GM23338 (cell line): ENCODE data around the gene PLEKHG5. TPM values are rescaled to one million over a fixed set of nuclear protein-coding genes. Genes with fewer than 3 reads are reported as not detected.

Source experiments
- ATAC-seq: fragments of 200-7000 bp; cut with Tn5 transposase; 3 replicates; pipeline ENCODE4 v1.9.1; 2020
- DNase-seq: peaks from one replicate; pipeline ENCODE4 v3.0.0-alpha.2; 2015; ENCODE audit warnings: low spot score
- H2AFZ ChIP-seq: fragments of 200-600 bp; sonication (generic); 2 replicates; pipeline ENCODE4 v1.8.0; 2016; ENCODE audit warnings: antibody characterized with exemption, mild to moderate bottlenecking, moderate library complexity
- H3F3A ChIP-seq: fragments of 200-600 bp; sonication (generic); replicated peaks from 2 replicates; pipeline ENCODE4 v1.8.0; 2017; ENCODE audit warnings: antibody characterized with exemption, mixed run types, low read depth
- H3K27ac ChIP-seq: fragments of 200-600 bp; sonication (generic); 2 replicates; pipeline ENCODE4 v1.6.1; 2016; ENCODE audit warnings: low read depth
- H3K27me3 ChIP-seq: fragments of 200-600 bp; sonication (generic); 2 replicates; pipeline ENCODE4 v1.8.0; 2016; ENCODE audit warnings: mild to moderate bottlenecking, mixed run types, moderate library complexity; ENCODE audit not compliant: insufficient read depth
- H3K36me3 ChIP-seq: fragments of 200-600 bp; sonication (generic); 2 replicates; pipeline ENCODE4 v1.8.0; 2016; ENCODE audit warnings: mild to moderate bottlenecking; ENCODE audit not compliant: insufficient read depth
- H3K4me1 ChIP-seq: fragments of 200-600 bp; sonication (generic); 2 replicates; pipeline ENCODE4 v1.8.0; 2016; ENCODE audit warnings: mild to moderate bottlenecking, moderate library complexity; ENCODE audit not compliant: insufficient read depth
- H3K4me2 ChIP-seq: fragments of 200-600 bp; sonication (generic); 2 replicates; pipeline ENCODE4 v1.7.1; 2017; ENCODE audit warnings: mixed run types
- H3K4me3 ChIP-seq: fragments of 200-600 bp; sonication (generic); 2 replicates; pipeline ENCODE4 v1.6.1; 2016; ENCODE audit warnings: mixed run types
- H3K79me2 ChIP-seq: fragments of 200-600 bp; sonication (generic); replicated peaks from 2 replicates; pipeline ENCODE4 v1.8.0; 2017; ENCODE audit warnings: mild to moderate bottlenecking; ENCODE audit not compliant: insufficient read depth
- H3K9me2 ChIP-seq: fragments of 200-600 bp; sonication (generic); 2 replicates; pipeline ENCODE4 v1.8.0; 2017; ENCODE audit not compliant: insufficient read depth
- H4K20me1 ChIP-seq: fragments of 200-600 bp; sonication (generic); replicated peaks from 2 replicates; pipeline ENCODE4 v1.8.0; 2017; ENCODE audit warnings: mild to moderate bottlenecking; ENCODE audit not compliant: insufficient read depth
- H3K27ac Mint-ChIP-seq: 2 replicates; pipeline ENCODE4 v1.8.0; 2020; ENCODE audit warnings: inconsistent platforms, mild to moderate bottlenecking, moderate library complexity, mixed read lengths
- H3K27me3 Mint-ChIP-seq: 3 replicates; pipeline ENCODE4 v1.8.0; 2022; ENCODE audit warnings: low read depth, mild to moderate bottlenecking, moderate library complexity, mixed read lengths, inconsistent platforms; ENCODE audit not compliant: insufficient read depth, poor library complexity
- H3K36me3 Mint-ChIP-seq: 3 replicates; pipeline ENCODE4 v1.8.0; 2021; ENCODE audit warnings: low read depth, mild to moderate bottlenecking, inconsistent platforms, moderate library complexity, mixed read lengths
- H3K4me1 Mint-ChIP-seq: 3 replicates; pipeline ENCODE4 v1.8.0; 2020; ENCODE audit warnings: mild to moderate bottlenecking, inconsistent platforms, mixed read lengths
- H3K4me3 Mint-ChIP-seq: 3 replicates; pipeline ENCODE4 v1.8.0; 2021; ENCODE audit warnings: moderate library complexity, mild to moderate bottlenecking, inconsistent platforms, mixed read lengths
- H3K9me3 Mint-ChIP-seq: 3 replicates; pipeline ENCODE4 v1.8.0; 2020; ENCODE audit warnings: moderate library complexity, mild to moderate bottlenecking, inconsistent platforms, mixed read lengths
- EZH2phosphoT487 ChIP-seq: fragments of 200-600 bp; sonication (generic); IDR thresholded peaks from one replicate; pipeline ENCODE4 v1.8.1; 2018; ENCODE audit warnings: antibody characterized with exemption; ENCODE audit not compliant: unreplicated experiment
- POLR2AphosphoS5 ChIP-seq: IDR thresholded peaks from 2 replicates; pipeline ENCODE4 v1.6.1; 2016; ENCODE audit warnings: antibody characterized with exemption, low read depth
- polyA plus RNA-seq: library from polyadenylated mRNA; unstranded; fragments of >200 nt; fragmentation: Nextera tagmentation; extraction: Ambion mirVana; gene quantifications from 2 replicates; pipeline ENCODE4 v1.2.1, GENCODE V29; 2016
- total RNA-seq: library from RNA; depleted of rRNA; stranded (reverse); fragments of >200 nt; shearing (Covaris generic); gene quantifications from 2 replicates; pipeline ENCODE4 v1.2.3, GENCODE V29; 2014
- TF ChIP-seq, protein P1 (sequence below): IDR thresholded peaks from one replicate; pipeline ENCODE4 v1.6.1; 2018; ENCODE audit warnings: antibody characterized with exemption; ENCODE audit not compliant: unreplicated experiment
- TF ChIP-seq, protein P2 (sequence below): fragments of 250-450 bp; sonication (Bioruptor Pico); IDR thresholded peaks from 2 replicates; pipeline ENCODE4 v1.5.0; 2020; ENCODE audit warnings: mild to moderate bottlenecking, moderate library complexity
- TF ChIP-seq, protein P3 (sequence below): IDR thresholded peaks from 2 replicates; pipeline ENCODE4 v1.6.1; 2016; ENCODE audit warnings: antibody characterized with exemption

PLEKHG5 gene
- total and polyA plus RNA-seq, 2 experiments from 2014 or later, result 9.0 to 26.4 TPM

DNA sequence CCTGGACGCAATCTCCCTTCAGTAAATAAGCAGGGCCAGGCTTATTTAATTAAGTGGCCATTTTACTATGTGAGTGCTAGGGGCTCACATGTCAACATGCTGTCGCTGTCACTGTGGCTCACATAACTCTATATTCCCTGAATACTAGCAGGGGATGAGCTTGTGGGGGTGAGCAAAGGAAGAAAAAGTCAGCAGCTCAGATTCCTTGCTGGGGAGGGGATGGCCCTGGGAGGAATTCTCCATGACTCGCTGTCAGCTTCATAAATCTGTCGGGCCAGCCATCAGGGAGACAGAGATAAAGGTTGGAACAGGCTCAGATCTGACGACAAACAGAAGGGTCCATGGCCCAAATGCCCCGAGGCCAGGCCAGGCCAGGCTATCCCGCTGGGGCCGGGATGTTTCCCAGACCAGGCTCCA, 26.0 kb upstream of the PLEKHG5 start:
- Histone ChIP-seq H3K4me3 (no peak overlapping the region), H3F3A (peaks cover 19% of the 10 kb centered on the region), H4K20me1 (no peaks in the 10 kb centered on the region; the same call in none of the 2 replicates), H3K9me2 (no peaks in the 10 kb centered on the region), H3K79me2 (no peaks in the 10 kb centered on the region), H3K4me1 (peaks cover 20% of the 10 kb centered on the region), H3K36me3 (no peaks in the 10 kb centered on the region), H2AFZ (no peak overlapping the region), H3K27me3 (no peaks in the 10 kb centered on the region), H3K4me2 (no peak overlapping the region), H3K27ac (no peak overlapping the region)
- no peak overlapping the region for H3K4me3 Mint-ChIP-seq
- no peak overlapping the region for H3K27ac Mint-ChIP-seq
- H3K27me3 Mint-ChIP-seq, result peaks cover 24% of the 10 kb centered on the region
- no peak for DNase-seq
- H3K9me3 Mint-ChIP-seq, result no peaks in the 10 kb centered on the region
- TF ChIP-seq POLR2AphosphoS5, result no peak
- no peak for TF ChIP-seq EZH2phosphoT487
- TF ChIP-seq, protein P1, sequence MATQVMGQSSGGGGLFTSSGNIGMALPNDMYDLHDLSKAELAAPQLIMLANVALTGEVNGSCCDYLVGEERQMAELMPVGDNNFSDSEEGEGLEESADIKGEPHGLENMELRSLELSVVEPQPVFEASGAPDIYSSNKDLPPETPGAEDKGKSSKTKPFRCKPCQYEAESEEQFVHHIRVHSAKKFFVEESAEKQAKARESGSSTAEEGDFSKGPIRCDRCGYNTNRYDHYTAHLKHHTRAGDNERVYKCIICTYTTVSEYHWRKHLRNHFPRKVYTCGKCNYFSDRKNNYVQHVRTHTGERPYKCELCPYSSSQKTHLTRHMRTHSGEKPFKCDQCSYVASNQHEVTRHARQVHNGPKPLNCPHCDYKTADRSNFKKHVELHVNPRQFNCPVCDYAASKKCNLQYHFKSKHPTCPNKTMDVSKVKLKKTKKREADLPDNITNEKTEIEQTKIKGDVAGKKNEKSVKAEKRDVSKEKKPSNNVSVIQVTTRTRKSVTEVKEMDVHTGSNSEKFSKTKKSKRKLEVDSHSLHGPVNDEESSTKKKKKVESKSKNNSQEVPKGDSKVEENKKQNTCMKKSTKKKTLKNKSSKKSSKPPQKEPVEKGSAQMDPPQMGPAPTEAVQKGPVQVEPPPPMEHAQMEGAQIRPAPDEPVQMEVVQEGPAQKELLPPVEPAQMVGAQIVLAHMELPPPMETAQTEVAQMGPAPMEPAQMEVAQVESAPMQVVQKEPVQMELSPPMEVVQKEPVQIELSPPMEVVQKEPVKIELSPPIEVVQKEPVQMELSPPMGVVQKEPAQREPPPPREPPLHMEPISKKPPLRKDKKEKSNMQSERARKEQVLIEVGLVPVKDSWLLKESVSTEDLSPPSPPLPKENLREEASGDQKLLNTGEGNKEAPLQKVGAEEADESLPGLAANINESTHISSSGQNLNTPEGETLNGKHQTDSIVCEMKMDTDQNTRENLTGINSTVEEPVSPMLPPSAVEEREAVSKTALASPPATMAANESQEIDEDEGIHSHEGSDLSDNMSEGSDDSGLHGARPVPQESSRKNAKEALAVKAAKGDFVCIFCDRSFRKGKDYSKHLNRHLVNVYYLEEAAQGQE, result no peak
- TF ChIP-seq, protein P2, sequence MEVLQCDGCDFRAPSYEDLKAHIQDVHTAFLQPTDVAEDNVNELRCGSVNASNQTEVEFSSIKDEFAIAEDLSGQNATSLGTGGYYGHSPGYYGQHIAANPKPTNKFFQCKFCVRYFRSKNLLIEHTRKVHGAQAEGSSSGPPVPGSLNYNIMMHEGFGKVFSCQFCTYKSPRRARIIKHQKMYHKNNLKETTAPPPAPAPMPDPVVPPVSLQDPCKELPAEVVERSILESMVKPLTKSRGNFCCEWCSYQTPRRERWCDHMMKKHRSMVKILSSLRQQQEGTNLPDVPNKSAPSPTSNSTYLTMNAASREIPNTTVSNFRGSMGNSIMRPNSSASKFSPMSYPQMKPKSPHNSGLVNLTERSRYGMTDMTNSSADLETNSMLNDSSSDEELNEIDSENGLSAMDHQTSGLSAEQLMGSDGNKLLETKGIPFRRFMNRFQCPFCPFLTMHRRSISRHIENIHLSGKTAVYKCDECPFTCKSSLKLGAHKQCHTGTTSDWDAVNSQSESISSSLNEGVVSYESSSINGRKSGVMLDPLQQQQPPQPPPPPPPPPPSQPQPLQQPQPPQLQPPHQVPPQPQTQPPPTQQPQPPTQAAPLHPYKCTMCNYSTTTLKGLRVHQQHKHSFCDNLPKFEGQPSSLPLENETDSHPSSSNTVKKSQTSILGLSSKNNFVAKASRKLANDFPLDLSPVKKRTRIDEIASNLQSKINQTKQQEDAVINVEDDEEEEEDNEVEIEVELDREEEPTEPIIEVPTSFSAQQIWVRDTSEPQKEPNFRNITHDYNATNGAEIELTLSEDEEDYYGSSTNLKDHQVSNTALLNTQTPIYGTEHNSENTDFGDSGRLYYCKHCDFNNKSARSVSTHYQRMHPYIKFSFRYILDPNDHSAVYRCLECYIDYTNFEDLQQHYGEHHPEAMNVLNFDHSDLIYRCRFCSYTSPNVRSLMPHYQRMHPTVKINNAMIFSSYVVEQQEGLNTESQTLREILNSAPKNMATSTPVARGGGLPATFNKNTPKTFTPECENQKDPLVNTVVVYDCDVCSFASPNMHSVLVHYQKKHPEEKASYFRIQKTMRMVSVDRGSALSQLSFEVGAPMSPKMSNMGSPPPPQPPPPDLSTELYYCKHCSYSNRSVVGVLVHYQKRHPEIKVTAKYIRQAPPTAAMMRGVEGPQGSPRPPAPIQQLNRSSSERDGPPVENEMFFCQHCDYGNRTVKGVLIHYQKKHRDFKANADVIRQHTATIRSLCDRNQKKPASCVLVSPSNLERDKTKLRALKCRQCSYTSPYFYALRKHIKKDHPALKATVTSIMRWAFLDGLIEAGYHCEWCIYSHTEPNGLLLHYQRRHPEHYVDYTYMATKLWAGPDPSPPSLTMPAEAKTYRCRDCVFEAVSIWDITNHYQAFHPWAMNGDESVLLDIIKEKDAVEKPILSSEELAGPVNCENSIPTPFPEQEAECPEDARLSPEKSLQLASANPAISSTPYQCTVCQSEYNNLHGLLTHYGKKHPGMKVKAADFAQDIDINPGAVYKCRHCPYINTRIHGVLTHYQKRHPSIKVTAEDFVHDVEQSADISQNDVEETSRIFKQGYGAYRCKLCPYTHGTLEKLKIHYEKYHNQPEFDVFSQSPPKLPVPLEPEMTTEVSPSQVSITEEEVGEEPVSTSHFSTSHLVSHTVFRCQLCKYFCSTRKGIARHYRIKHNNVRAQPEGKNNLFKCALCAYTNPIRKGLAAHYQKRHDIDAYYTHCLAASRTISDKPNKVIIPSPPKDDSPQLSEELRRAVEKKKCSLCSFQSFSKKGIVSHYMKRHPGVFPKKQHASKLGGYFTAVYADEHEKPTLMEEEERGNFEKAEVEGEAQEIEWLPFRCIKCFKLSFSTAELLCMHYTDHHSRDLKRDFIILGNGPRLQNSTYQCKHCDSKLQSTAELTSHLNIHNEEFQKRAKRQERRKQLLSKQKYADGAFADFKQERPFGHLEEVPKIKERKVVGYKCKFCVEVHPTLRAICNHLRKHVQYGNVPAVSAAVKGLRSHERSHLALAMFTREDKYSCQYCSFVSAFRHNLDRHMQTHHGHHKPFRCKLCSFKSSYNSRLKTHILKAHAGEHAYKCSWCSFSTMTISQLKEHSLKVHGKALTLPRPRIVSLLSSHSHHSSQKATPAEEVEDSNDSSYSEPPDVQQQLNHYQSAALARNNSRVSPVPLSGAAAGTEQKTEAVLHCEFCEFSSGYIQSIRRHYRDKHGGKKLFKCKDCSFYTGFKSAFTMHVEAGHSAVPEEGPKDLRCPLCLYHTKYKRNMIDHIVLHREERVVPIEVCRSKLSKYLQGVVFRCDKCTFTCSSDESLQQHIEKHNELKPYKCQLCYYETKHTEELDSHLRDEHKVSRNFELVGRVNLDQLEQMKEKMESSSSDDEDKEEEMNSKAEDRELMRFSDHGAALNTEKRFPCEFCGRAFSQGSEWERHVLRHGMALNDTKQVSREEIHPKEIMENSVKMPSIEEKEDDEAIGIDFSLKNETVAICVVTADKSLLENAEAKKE, result no peak
- TF ChIP-seq, protein P3, sequence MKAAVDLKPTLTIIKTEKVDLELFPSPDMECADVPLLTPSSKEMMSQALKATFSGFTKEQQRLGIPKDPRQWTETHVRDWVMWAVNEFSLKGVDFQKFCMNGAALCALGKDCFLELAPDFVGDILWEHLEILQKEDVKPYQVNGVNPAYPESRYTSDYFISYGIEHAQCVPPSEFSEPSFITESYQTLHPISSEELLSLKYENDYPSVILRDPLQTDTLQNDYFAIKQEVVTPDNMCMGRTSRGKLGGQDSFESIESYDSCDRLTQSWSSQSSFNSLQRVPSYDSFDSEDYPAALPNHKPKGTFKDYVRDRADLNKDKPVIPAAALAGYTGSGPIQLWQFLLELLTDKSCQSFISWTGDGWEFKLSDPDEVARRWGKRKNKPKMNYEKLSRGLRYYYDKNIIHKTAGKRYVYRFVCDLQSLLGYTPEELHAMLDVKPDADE, result no peak
- no peak for ATAC-seq
- H3K4me1 Mint-ChIP-seq, result peaks cover 24% of the 10 kb centered on the region
- H3K36me3 Mint-ChIP-seq, result no peaks in the 10 kb centered on the region; the same call in 2 of the 3 replicates
